Adrenal gland (tissue), 12 donors: ENCODE results near the gene TM4SF20. TPM values are rescaled to one million over a fixed set of nuclear protein-coding genes. Genes with fewer than 3 reads are reported as not detected.
"Not testable (repeated sequence)": the region's sequence is repeated elsewhere in the genome, so short reads cannot be mapped to it uniquely, and the experiment has no call there.

ENCODE experiments used
- DNase-seq, 7 donors: peaks; one replicate each; pipeline ENCODE4 v3.0.0-alpha.2; 2019 to 2020
- H3K27ac ChIP-seq, 5 donors: fragments of 200-600 bp; sonication (generic) in 4 of 5; 1 replicate in 3 of 5; 2 replicates in 2 of 5; pipeline versions ENCODE4 v1.5.1 to v1.8.0; 2016 to 2020; ENCODE audit warnings: mild to moderate bottlenecking in 1 of 5
- H3K27me3 ChIP-seq: fragments of 200-600 bp; 2 replicates; pipeline ENCODE4 v1.8.0; 2021
- H3K36me3 ChIP-seq, 2 donors: fragments of 200-600 bp; replicated peaks in 1 of 2; 1 replicate in 1 of 2; 2 replicates in 1 of 2; pipeline versions ENCODE4 v1.5.1 to v1.8.0; 2018 to 2022
- H3K4me1 ChIP-seq, 2 donors: fragments of 200-600 bp; replicated peaks in 1 of 2; 1 replicate in 1 of 2; 2 replicates in 1 of 2; pipeline versions ENCODE4 v1.5.1 to v1.8.0; 2018 to 2021
- H3K4me3 ChIP-seq, 4 donors: fragments of 200-600 bp; sonication (generic) in 3 of 4; one replicate each; pipeline ENCODE4 v1.5.1; 2016 to 2018
- H3K9me3 ChIP-seq, 3 donors: fragments of 200-600 bp; sonication (generic) in 1 of 3; replicated peaks in 1 of 3; 1 replicate in 2 of 3; 2 replicates in 1 of 3; pipeline versions ENCODE4 v1.5.1 to v1.8.0; 2016 to 2021
- CTCF ChIP-seq, 6 experiments: fragments of 450-650 bp in 4 of 6; fragments of 200-600 bp in 2 of 6; sonication (generic) in 1 of 6; IDR thresholded peaks; 1 replicate in 5 of 6; 2 replicates in 1 of 6; pipeline versions ENCODE4 v1.5.1 to v1.8.0; 2016 to 2021; ENCODE audit warnings: antibody characterized with exemption in 6 of 6, mild to moderate bottlenecking in 2 of 6, moderate library complexity in 1 of 6
- POLR2A ChIP-seq, 2 donors: fragments of 450-650 bp; IDR thresholded peaks; one replicate each; pipeline ENCODE4 v1.6.1; 2017; ENCODE audit warnings: antibody characterized with exemption in 2 of 2, mild to moderate bottlenecking in 2 of 2, moderate library complexity in 1 of 2
- WGBS, 4 donors: extraction: QIAGEN DNeasy Blood & Tissue Kit in 2 of 4; methylation state at CpG; one replicate each; pipeline versions ENCODE4 v1.1.5 to v1.1.7; 2013 to 2017; 5-methylcytosine and 5-hydroxymethylcytosine counted together
- intact Hi-C, 2 donors: fragments of 100-400 bp; cut with DNase I; formaldehyde crosslinking; loops; one replicate each; pipeline versions ENCODE4 v1.14.1 to v1.15.0; 2022 to 2023
- polyA plus RNA-seq, 3 donors: library from polyadenylated mRNA; stranded (reverse); fragments of 200-250 nt in 2 of 3; fragments of 350-450 nt in 1 of 3; fragmentation: Illumina TruSeq in 1 of 3; extraction: RNeasy Lipid Tissue Mini Kit (QIAGEN cat#74804) in 1 of 3; gene quantifications; one replicate each; pipeline ENCODE4 v1.2.3, GENCODE V29; 2013 to 2014
- total RNA-seq, 9 donors: library from RNA; depleted of rRNA in 4 of 9; stranded (reverse); fragments of >200 nt in 4 of 9; fragments of 120-200 nt in 1 of 9; fragmentation: NEBNext Ultra II Directional in 1 of 9; extraction: Animal tissue kit (Norgen Biotek cat#: 25700) in 1 of 9; gene quantifications; one replicate each; pipeline versions ENCODE4 v1.1.0 to v1.2.4, GENCODE V29; 2013 to 2023
- donor health status: healthy with polysubstance abuse.
- donor health status: Bipolar disorder and iron deficiency.
- donor health status: DM: yes; HTN: yes; CAD: no.
- donor health status: DM: no; HTN: no; CAD: no.
- donor health status: DM: no; HTN: no; CAD: no.
- donor health status: DM: yes; HTN: yes; CAD: no.

The TM4SF20 gene
- total and polyA plus RNA-seq, 12 donors = 0.14 TPM; not detected in 11

- Histone ChIP-seq H3K27me3 (no peaks in the 10 kb centered on the region), H3K4me3 (no peak overlapping the region), H3K4me1 (peaks cover 4 to 27% of the 10 kb centered on the region in 2 donors), H3K36me3 (no peaks in the 10 kb centered on the region), H3K9me3 (no peaks in the 10 kb centered on the region), H3K27ac (peak overlapping the region in 2 of 5 donors; percentile 31 to 56)
- no peak for DNase-seq
- intact Hi-C loops = no loop called here
- 68 to 88% (median 76%) methylated on average over 3 of the region's 3 CpGs for WGBS, 4 donors
- TF ChIP-seq CTCF (IDR thresholded peaks at IDR 0.05) (no peak), POLR2A (IDR thresholded peaks at IDR 0.05) (no peak)
Measured at GRCh38 chr2:227367427-227367795, 11.7 kb downstream of the TM4SF20 start.

GRCh38 chr2:227366769-227367426 is 12.2 kb downstream of the TM4SF20 start:
- intact Hi-C loops = no loop called here
- H3K9me3 ChIP-seq = no peaks in the 10 kb centered on the region
- peak in 2 of 7 donors; percentile 33 to 40 for DNase-seq
- no peaks in the 10 kb centered on the region for H3K27me3 ChIP-seq
- H3K27ac ChIP-seq = peak overlapping the region in 2 of 5 donors; percentile 31 to 56
- no peak overlapping the region for H3K4me3 ChIP-seq
- peaks cover 4 to 27% of the 10 kb centered on the region in 2 donors for H3K4me1 ChIP-seq
- TF ChIP-seq POLR2A (IDR thresholded peaks at IDR 0.05) (no peak), CTCF (IDR thresholded peaks at IDR 0.05) (no peak)
- no peaks in the 10 kb centered on the region for H3K36me3 ChIP-seq
- WGBS, 4 donors = 47 to 66% (median 55%) methylated on average over 9 to 11 of the region's 11 CpGs

- WGBS, 4 donors = 23 to 80% (median 44%) methylated on average over 3 of the region's 3 CpGs
- Histone ChIP-seq H3K4me1 (peaks cover 3 to 20% of the 10 kb centered on the region in 2 donors), H3K27me3 (no peaks in the 10 kb centered on the region), H3K9me3 (no peaks in the 10 kb centered on the region), H3K4me3 (no peak overlapping the region), H3K27ac (no peak overlapping the region), H3K36me3 (no peaks in the 10 kb centered on the region)
- intact Hi-C loops = no loop called here
- DNase-seq = no peak
- TF ChIP-seq CTCF (IDR thresholded peaks at IDR 0.05) (no peak), POLR2A (IDR thresholded peaks at IDR 0.05) (no peak)
Measured at GRCh38 chr2:227365833-227366232, 13.3 kb downstream of the TM4SF20 start.

GRCh38 chr2:227364585-227365263 is 14.4 kb downstream of the TM4SF20 start:
- H3K4me3 ChIP-seq, H3K9me3 ChIP-seq, DNase-seq, H3K27me3 ChIP-seq, H3K27ac ChIP-seq, H3K36me3 ChIP-seq, intact Hi-C loops: not testable (repeated sequence)
- peaks cover 0 to 15% of the 10 kb centered on the region in 2 donors for H3K4me1 ChIP-seq
- 87 to 94% (median 92%) methylated on average over 11 of the region's 11 CpGs for WGBS, 4 donors
